NCI-H2171 (cell line): ENCODE results near the gene CCL25.

Experiments
- DNase-seq: peaks from one replicate; lab custom pipeline; 2025; lab: John Stamatoyannopoulos, UW

The CCL25 gene

DNA sequence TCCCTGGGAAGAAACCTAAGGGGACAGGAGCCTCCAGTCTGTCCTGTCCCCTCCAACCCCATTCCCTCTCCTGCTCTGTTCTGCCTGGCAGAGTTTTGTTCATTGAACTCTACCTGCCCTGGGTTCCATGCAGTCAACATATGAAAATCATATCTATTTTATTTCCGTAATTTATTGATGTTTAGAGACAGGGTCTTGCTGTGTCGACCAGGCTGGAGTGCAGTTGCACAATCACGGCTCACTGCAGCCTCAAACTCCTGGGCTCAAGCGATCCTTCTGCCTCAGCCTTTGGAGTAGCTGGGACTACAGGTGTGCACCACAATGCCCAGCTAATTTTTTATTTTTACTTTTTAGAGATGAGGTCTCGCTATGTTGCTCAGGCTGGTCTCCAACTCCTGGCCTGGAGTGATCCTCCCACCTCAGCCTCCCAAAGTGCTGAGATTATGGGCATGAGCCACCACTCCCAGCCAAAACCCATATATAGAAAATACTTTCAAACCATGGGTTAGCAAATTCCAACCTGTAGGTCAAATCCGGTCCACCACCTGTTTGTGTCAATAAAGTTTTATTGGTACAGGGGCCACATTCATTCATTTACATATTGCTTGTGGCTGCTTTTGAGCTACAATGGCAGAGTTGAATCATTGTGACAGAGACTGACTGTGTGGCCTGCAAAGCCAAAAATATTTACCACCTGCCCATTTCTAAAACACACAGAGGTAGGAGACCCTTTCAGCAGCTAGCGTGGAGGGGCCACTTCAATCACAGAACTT lies 57.5 kb downstream of the CCL25 start:
- no peak for DNase-seq

DNA sequence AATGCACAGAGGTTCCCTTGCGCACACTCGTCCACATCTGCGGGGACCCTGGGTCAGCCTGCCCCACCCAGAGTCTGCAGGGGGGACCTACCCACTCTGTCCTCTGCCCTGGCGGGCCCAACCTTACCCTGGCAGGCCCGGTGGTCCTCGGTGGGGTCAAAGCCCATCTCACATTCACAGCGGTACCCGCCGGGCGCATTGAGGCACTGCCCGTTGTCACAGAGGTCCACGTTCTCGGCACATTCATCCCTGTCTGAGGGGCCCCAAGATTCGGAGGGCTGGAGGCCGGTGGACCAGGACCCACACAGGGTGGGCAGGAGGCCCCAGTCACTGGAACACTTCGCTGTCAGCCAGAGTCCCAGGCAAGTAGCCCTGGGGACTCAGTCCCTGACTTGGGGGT lies 58.4 kb downstream of the CCL25 start:
- DNase-seq, result no peak

- no peak for DNase-seq
Observed at GRCh38 chr19:8111376-8111775, 58.8 kb downstream of the CCL25 start.
